Measurements from ENCODE around the gene TNNI3.

DNA sequence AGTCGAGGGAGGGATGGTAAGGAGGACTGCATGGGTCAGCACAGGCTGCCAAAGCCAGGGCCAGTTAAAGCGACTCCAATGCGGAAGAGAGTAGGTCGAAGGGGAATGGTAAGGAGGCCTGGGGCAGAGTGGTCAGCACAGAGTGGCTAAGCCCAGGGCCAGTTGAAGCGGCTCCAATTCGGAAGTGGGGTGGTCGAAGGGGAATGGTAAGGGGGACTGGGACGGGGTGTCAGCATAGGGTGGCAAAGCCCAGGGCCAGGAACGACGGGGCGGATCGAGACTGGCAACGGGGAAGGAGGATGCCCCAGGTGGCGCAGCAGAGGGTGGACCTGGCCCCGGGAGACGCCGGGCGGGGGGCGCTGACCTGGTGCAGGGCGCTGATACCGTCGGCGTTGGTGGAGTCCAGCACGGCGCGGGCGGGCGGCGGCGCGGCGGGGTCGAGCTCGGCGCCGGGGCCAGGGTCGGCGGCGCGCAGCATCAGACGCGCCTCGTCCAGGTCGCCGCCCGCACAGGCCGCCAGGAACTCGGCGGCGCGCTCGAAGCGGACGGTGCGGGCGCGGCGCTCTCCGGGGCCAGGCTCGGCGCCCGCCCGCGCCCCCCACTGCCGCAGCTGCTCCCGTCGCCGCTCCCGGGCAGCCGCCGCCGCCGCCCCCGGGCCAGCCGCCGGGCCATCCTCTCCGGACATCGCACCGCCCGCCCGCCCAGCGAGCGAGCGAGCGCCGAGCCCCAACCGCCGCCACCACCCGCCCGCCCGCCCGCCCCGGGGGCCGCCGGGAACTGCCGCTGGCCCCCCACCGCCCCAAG, 40.5 kb downstream of the TNNI3 start, which contains the start of gene PPP1R12C:
- no peak for TF ChIP-seq HDAC6 (IDR thresholded peaks at IDR 0.05; ENCODE audit: unreplicated experiment)
- TF ChIP-seq CTCF (IDR thresholded peaks at IDR 0.05 in 2 of 3, conservative IDR thresholded peaks at IDR 0.05 in 1 of 3; ENCODE audit: control insufficient read depth in 2 of 3, extremely low read depth in 1 of 3, insufficient read depth in 1 of 3, low read depth in 3 of 3, low read length in 3 of 3), result no peak
- TF ChIP-seq TARDBP (IDR thresholded peaks at IDR 0.05; ENCODE audit: borderline replicate concordance), result no peak
- no peak for TF ChIP-seq REST (IDR thresholded peaks at IDR 0.05; ENCODE audit: low read depth, low read length)
- TF ChIP-seq, protein P1, sequence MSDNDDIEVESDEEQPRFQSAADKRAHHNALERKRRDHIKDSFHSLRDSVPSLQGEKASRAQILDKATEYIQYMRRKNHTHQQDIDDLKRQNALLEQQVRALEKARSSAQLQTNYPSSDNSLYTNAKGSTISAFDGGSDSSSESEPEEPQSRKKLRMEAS (IDR thresholded peaks at IDR 0.05; ENCODE audit: low read depth, low read length), result no peak
- no peak for TF ChIP-seq NBN (IDR thresholded peaks at IDR 0.05)
- no peak for TF ChIP-seq SP1 (IDR thresholded peaks at IDR 0.05; ENCODE audit: low read depth, low read length)
- TF ChIP-seq FOXM1 (IDR thresholded peaks at IDR 0.05; ENCODE audit: low read depth, low read length), result no peak
- TF ChIP-seq HCFC1 (IDR thresholded peaks at IDR 0.05; ENCODE audit: low read length), result no peak
- no peak for TF ChIP-seq RFX5 (IDR thresholded peaks at IDR 0.05; ENCODE audit: low read depth, low read length)
- TF ChIP-seq JUND (IDR thresholded peaks at IDR 0.05; ENCODE audit: low read depth, low read length), result no peak

Measured in GM12878 (cell line).